D721Med (cell line): ENCODE data around the gene ENOX1.

ENCODE experiments used
- DNase-seq: peaks from one replicate; pipeline ENCODE4 v3.0.0; 2011; ENCODE audit warnings: low spot score; ENCODE audit not compliant: insufficient read length
- FAIRE-seq: peaks from 2 replicates; lab custom pipeline; 2011; peaks lifted over from hg19 to GRCh38; lab: Jason Lieb, UNC
- TF ChIP-seq, protein P1 (sequence below): IDR thresholded peaks from 2 replicates; pipeline ENCODE4 v1.5.1; 2012; ENCODE audit warnings: mild to moderate bottlenecking, control low read depth; ENCODE audit not compliant: insufficient read depth; ENCODE audit errors: missing control alignments

The ENOX1 gene

DNA sequence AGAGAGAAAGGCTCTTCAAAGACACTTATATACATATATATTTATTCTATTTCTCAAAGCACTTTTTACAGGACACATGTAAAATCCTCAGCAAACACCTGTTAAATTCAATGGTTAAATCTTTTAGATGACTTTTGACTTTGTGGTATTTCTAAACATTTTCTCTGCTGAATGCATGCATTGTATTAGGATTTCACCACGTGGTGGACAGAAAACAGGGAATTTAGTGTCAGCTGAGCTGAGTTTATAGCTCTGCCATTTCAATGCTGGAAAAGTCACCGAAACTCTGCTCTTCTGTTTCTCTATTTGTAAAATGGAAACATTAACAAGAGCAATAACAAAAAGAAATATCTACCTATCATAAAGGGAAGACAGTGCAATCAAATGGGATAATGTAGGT lies 375.6 kb downstream of the ENOX1 start:
- no peak for FAIRE-seq
- no peak for DNase-seq
- TF ChIP-seq, protein P1, sequence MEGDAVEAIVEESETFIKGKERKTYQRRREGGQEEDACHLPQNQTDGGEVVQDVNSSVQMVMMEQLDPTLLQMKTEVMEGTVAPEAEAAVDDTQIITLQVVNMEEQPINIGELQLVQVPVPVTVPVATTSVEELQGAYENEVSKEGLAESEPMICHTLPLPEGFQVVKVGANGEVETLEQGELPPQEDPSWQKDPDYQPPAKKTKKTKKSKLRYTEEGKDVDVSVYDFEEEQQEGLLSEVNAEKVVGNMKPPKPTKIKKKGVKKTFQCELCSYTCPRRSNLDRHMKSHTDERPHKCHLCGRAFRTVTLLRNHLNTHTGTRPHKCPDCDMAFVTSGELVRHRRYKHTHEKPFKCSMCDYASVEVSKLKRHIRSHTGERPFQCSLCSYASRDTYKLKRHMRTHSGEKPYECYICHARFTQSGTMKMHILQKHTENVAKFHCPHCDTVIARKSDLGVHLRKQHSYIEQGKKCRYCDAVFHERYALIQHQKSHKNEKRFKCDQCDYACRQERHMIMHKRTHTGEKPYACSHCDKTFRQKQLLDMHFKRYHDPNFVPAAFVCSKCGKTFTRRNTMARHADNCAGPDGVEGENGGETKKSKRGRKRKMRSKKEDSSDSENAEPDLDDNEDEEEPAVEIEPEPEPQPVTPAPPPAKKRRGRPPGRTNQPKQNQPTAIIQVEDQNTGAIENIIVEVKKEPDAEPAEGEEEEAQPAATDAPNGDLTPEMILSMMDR = no peak

DNA sequence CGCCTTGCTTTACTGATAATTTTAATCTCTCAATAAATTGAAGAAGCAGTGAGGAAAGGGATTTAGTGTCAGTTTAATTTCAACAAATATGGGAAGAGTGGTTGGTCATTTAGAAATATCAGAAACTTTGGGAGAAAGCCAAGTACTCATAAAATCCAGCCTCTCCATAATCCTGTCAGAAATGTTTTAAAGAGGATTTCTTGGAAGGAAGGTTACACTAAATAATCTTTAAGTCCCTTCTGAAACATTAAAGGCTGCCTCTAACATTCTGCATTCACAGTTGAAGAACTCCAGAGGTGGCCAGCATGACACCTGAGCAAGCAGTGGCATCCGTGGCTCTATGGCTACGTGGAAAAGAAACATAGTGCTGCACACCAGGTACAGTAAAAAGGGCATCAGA lies 378.5 kb downstream of the ENOX1 start:
- no peak for DNase-seq
- FAIRE-seq = no peak
- TF ChIP-seq, protein P1 = no peak

DNA sequence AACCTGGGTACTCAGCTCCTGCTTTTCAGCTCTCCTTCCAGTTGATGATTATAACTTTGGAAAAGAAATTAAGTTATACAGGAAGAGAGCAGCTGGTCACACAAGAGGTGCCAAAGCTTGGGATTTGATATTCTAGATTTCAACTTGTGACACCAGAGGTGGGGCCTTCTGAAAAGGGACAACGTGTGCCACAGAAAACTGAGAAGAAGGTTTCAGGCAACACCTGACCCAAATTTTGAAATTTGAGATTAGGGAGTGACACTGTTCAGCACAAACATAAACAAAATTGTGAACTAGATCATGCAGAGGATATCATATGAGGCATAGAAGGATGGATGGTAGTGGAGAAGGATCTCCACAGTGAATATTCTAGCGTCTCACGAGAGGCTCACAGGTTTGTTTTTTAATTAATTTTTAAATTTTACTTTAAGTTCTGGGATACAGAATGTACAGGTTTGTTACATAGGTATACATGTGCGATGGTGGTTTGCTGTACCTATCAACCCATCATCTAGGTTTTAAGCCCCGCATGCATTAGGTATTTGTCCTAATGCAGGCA lies 379.7 kb downstream of the ENOX1 start:
- DNase-seq (no peak), FAIRE-seq (no peak)
- TF ChIP-seq, protein P1 = no peak

DNA sequence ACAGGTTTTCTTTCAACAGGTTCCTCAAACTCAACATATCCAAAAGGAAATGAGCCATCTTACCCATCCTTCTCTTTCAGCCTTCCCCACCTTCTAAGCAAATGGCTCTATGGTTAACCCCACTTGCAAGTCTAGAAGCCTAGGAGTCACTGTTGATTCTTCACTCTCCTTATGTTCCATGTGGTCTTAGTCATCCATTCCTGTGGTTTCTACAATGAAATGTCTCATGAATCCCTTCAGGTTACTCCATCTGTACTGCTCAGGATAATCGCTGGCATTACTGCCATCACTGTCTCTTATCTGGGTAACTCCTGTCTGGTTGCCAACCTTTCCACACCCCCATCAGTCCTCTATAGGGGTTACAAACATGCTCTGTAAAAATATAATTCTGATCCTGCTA lies 381.3 kb downstream of the ENOX1 start:
- DNase-seq (no peak), FAIRE-seq (no peak)
- TF ChIP-seq, protein P1 = no peak

DNA sequence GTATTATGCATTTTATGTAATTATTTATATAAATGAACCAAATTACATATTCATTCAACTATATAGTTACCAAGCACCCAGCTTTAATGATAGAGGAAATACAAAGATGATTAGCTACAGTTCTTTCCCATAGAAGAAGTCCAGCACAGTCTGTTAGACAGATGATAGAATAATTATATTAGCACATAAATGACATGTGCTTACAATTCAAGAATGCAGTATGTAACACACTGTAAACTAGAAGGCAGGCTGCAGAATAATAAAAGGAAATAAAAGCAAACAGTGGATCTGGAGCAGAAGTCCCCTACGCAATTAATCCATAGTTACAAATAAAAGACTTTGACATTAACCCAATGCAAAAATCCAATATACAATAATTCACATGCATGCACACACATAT lies 384.4 kb downstream of the ENOX1 start:
- no peak for FAIRE-seq
- DNase-seq = no peak
- TF ChIP-seq, protein P1 = no peak

DNA sequence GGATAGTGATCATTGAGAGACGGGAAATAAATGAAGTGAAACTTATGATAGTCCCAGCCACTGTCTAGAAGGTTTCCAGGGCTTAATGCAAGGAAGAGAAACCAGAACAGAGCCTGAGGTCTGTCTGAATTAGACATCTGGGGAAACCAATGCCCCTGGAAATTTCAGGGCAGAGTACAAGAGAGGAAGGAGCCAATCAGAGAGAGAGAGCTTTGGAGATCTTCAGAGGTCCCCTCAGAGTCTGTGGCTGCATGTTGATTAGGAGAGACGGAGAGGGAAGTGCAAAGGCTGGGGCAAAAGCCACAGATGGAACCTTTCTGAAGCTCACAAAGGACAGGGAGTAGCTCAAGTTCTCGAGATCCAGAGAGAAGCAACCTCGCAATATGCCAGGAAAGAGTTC lies 385.4 kb downstream of the ENOX1 start:
- DNase-seq = no peak
- TF ChIP-seq, protein P1 = no peak
- FAIRE-seq = no peak

DNA sequence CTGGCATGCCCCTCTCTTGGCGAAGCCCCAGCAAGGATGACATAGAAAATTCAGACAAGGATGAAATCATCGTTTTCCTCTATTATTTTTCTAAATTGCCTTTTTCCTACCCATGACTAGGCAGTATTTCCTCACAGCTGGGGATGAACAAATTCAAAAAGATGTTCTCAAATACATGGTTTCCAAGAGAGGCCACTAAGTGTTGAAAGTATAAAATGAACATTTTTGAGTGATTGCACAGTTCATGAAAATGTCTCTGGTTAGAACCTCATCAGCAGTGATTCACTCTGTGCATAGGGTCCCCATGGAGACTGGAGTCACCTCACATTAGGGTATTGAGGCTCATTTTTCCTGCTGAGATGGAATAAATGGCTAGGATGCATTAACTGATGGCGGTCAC lies 389.7 kb downstream of the ENOX1 start:
- no peak for DNase-seq
- TF ChIP-seq, protein P1 = no peak
- FAIRE-seq = no peak
